T-helper 1 cell (primary cell): ENCODE measurements around the gene RNF115.
"Not testable (repeated sequence)": the region's sequence is repeated elsewhere in the genome, so short reads cannot be mapped to it uniquely, and the experiment has no call there.

Experiments used
- DNase-seq, 5 donors: peaks; one replicate each; pipeline ENCODE4 v3.0.0-alpha.2; 2012 to 2020

RNF115 gene

GRCh38 chr1:145777357-145778145, 46.3 kb downstream of the RNF115 start:
- DNase-seq, result no peak

GRCh38 chr1:145773423-145773822, 50.5 kb downstream of the RNF115 start:
- no peak for DNase-seq

GRCh38 chr1:145771056-145771455, 52.8 kb downstream of the RNF115 start:
- DNase-seq, result no peak

GRCh38 chr1:145768004-145768403, 55.9 kb downstream of the RNF115 start:
- DNase-seq, result not testable (repeated sequence)

GRCh38 chr1:145766926-145767325, 57.0 kb downstream of the RNF115 start:
- not testable (repeated sequence) for DNase-seq

- DNase-seq, result not testable (repeated sequence)
These were observed 58.1 kb downstream of the RNF115 start for GRCh38 chr1:145765585-145766360.

GRCh38 chr1:145765127-145765526, 58.8 kb downstream of the RNF115 start:
- not testable (repeated sequence) for DNase-seq

GRCh38 chr1:145764231-145764940, 59.5 kb downstream of the RNF115 start:
- not testable (repeated sequence) for DNase-seq

- not testable (repeated sequence) for DNase-seq
These were observed 61.9 kb downstream of the RNF115 start for GRCh38 chr1:145762001-145762400.

- DNase-seq, result not testable (repeated sequence)
These were observed 62.4 kb downstream of the RNF115 start for GRCh38 chr1:145761498-145761897.

GRCh38 chr1:145760395-145760949, 63.4 kb downstream of the RNF115 start:
- not testable (repeated sequence) for DNase-seq

GRCh38 chr1:145759721-145760120, 64.2 kb downstream of the RNF115 start:
- no peak for DNase-seq

GRCh38 chr1:145758575-145758974, 65.3 kb downstream of the RNF115 start:
- no peak for DNase-seq

- no peak for DNase-seq
These were observed 65.8 kb downstream of the RNF115 start for GRCh38 chr1:145758116-145758515.

GRCh38 chr1:145757420-145757819, 66.5 kb downstream of the RNF115 start:
- no peak for DNase-seq

GRCh38 chr1:145751491-145752037, 72.3 kb downstream of the RNF115 start:
- no peak for DNase-seq

GRCh38 chr1:145750426-145750825, 73.5 kb downstream of the RNF115 start:
- no peak for DNase-seq

GRCh38 chr1:145747398-145748247, 76.3 kb downstream of the RNF115 start:
- DNase-seq, result no peak

- DNase-seq, result no peak
These were observed 83.6 kb downstream of the RNF115 start for GRCh38 chr1:145740269-145740668.

- DNase-seq, result no peak
These were observed 87.7 kb downstream of the RNF115 start for GRCh38 chr1:145736191-145736590.

- DNase-seq, result no peak
These were observed 93.0 kb downstream of the RNF115 start for GRCh38 chr1:145730900-145731299.

GRCh38 chr1:145730467-145730866, 93.4 kb downstream of the RNF115 start:
- DNase-seq, result no peak
